Heart left ventricle (tissue), 16 donors: ENCODE data around the gene SYNPO2. TPM values are rescaled to one million over a fixed set of nuclear protein-coding genes. Genes with fewer than 3 reads are reported as not detected.

Experiments
- ATAC-seq, 4 donors: fragments of 200-7000 bp; cut with Tn5 transposase; one replicate each; pipeline ENCODE4 v1.9.1; 2020 to 2022; ENCODE audit warnings: moderate library complexity in 4 of 4, mild to moderate bottlenecking in 3 of 4, moderate number of reproducible peaks in 1 of 4
- DNase-seq, 5 donors: peaks; one replicate each; pipeline ENCODE4 v3.0.0-alpha.2; 2020
- H3K27ac ChIP-seq, 12 donors: fragments of 200-600 bp; sonication (generic) in 4 of 12; one replicate each; pipeline versions ENCODE4 v1.5.0 to v1.8.0; 2016 to 2022; ENCODE audit warnings: mild to moderate bottlenecking in 2 of 12
- H3K27me3 ChIP-seq, 9 donors: fragments of 200-600 bp; sonication (generic) in 2 of 9; one replicate each; pipeline versions ENCODE4 v1.5.1 to v1.8.0; 2016 to 2022; ENCODE audit warnings: mild to moderate bottlenecking in 3 of 9
- H3K36me3 ChIP-seq, 9 donors: fragments of 200-600 bp; sonication (generic) in 2 of 9; one replicate each; pipeline versions ENCODE4 v1.5.0 to v1.8.0; 2018 to 2022; ENCODE audit warnings: mild to moderate bottlenecking in 2 of 9
- H3K4me1 ChIP-seq, 12 donors: fragments of 200-600 bp; sonication (generic) in 4 of 12; one replicate each; pipeline versions ENCODE4 v1.5.0 to v1.8.0; 2016 to 2022; ENCODE audit warnings: mild to moderate bottlenecking in 3 of 12
- H3K4me3 ChIP-seq, 12 donors: fragments of 200-600 bp; sonication (generic) in 4 of 12; one replicate each; pipeline versions ENCODE4 v1.5.0 to v1.8.0; 2017 to 2022; ENCODE audit warnings: mild to moderate bottlenecking in 9 of 12, moderate library complexity in 4 of 12
- H3K9me3 ChIP-seq, 12 donors: fragments of 200-600 bp; sonication (generic) in 4 of 12; one replicate each; pipeline versions ENCODE4 v1.5.0 to v1.8.0; 2016 to 2022; ENCODE audit warnings: mild to moderate bottlenecking in 1 of 12
- CTCF ChIP-seq, 12 donors: fragments of 200-600 bp; sonication (generic) in 4 of 12; IDR thresholded peaks; one replicate each; pipeline versions ENCODE4 v1.5.0 to v1.8.0; 2018 to 2022; ENCODE audit warnings: antibody characterized with exemption in 12 of 12, mild to moderate bottlenecking in 5 of 12
- POLR2A ChIP-seq, 2 donors: fragments of 450-650 bp; IDR thresholded peaks; one replicate each; pipeline ENCODE4 v1.6.1; 2017; ENCODE audit warnings: antibody characterized with exemption in 2 of 2, mild to moderate bottlenecking in 2 of 2, moderate library complexity in 2 of 2
- WGBS, 4 donors: extraction: QIAGEN DNeasy Blood & Tissue Kit in 2 of 4; methylation state at CpG; one replicate each; pipeline versions ENCODE4 v1.1.5 to v1.1.7; 2013 to 2018; 5-methylcytosine and 5-hydroxymethylcytosine counted together
- intact Hi-C, 10 donors: fragments of 100-400 bp; cut with DNase I; formaldehyde crosslinking; loops; one replicate each; pipeline versions ENCODE4 v1.11.1 to v1.14.2; 2022
- polyA plus RNA-seq, 2 donors: library from polyadenylated mRNA; stranded (reverse); fragments of 200-250 nt; gene quantifications; one replicate each; pipeline ENCODE4 v1.2.3, GENCODE V29; 2013
- total RNA-seq, 9 donors: library from RNA; depleted of rRNA in 2 of 9; stranded (reverse); fragments of >200 nt in 2 of 9; fragmentation: NEBNext Ultra II Directional in 3 of 9; extraction: Animal tissue kit (Norgen Biotek cat#: 25700) in 3 of 9; gene quantifications; one replicate each; pipeline versions ENCODE4 v1.1.0 to v1.2.4, GENCODE V29; 2016 to 2023
- donor health status: ischemic (EF 13 %, LVEDD 7.1; RV severe dilation, severe dysfunction).
- donor health status: healthy with polysubstance abuse.
- donor health status: DM: no; HTN: yes; CAD: no.
- donor health status: DM: no; HTN: no; CAD: no.
- donor health status: ischemic (EF 25% LVEDD 6.9; RV normal size, moderate dysfunction).
- donor health status: ischemic (EF 25% LVEDD 5.7; RV mildly dilated, moderate dysfunction).
- donor health status: healthy.
- donor health status: DM: yes; HTN: yes; CAD: no.
- donor health status: ischemic (EF 35%, LVEDD 5.7; RV mildly dilated, moderate dysfunction).
- donor health status: nonischemic (EF 11% LVEDD 7.7; RV severe dilation, severe dysfunction).
- donor health status: DM: yes; HTN: yes; CAD: no.
- donor health status: PGD.
- donor health status: ischemic (EF 29% LVEDD 5.4; RV normal size, mild dysfunction).
- donor health status: nonischemic (EF 23%, LVEDD 6.1; RV moderate dilation, normal function).

Gene SYNPO2
- total and polyA plus RNA-seq, 11 donors, result 31.2 to 290 (median 231) TPM

- WGBS, 4 donors, result 53 to 73% (median 66%) methylated on average over 5 of the region's 5 CpGs
- Histone ChIP-seq H3K36me3 (no peaks in the 10 kb centered on the region), H3K9me3 (no peaks in the 10 kb centered on the region), H3K4me3 (no peak overlapping the region), H3K27ac (peak overlapping the region in 9 of 12 donors; percentile 12 to 89 (median 53)), H3K4me1 (peaks cover 0 to 65% (median 29%) of the 10 kb centered on the region in 12 donors), H3K27me3 (no peaks in the 10 kb centered on the region)
- TF ChIP-seq POLR2A (IDR thresholded peaks at IDR 0.05) (no peak), CTCF (IDR thresholded peaks at IDR 0.05) (no peak)
- intact Hi-C loops, result loop anchor here in 2 of 10 donors (5.0 kb wide), 2 partner anchors 33 to 38 kb away; no protein-coding TSS in a partner anchor
- DNase-seq (peak in 1 of 5 donors; percentile 46), ATAC-seq (peak in 3 of 4 donors; percentile 9 to 39 (median 29))
These were observed 105.4 kb downstream of the SYNPO2 start for GRCh38 chr4:118994030-118994429.

GRCh38 chr4:118995693-118996391, 107.2 kb downstream of the SYNPO2 start:
- Histone ChIP-seq H3K9me3 (no peaks in the 10 kb centered on the region), H3K4me1 (peaks cover 0 to 76% (median 34%) of the 10 kb centered on the region in 12 donors), H3K27me3 (no peaks in the 10 kb centered on the region), H3K36me3 (no peaks in the 10 kb centered on the region), H3K4me3 (no peak overlapping the region), H3K27ac (peak overlapping the region in 9 of 12 donors; percentile 15 to 89 (median 60))
- TF ChIP-seq POLR2A (IDR thresholded peaks at IDR 0.05), result no peak
- TF ChIP-seq CTCF (IDR thresholded peaks at IDR 0.05), result no peak
- intact Hi-C loops, result loop anchor here in 1 of 10 donors (5.0 kb wide), 1 partner anchor 36 kb away; no protein-coding TSS in a partner anchor
- WGBS, 4 donors, result 89 to 95% (median 92%) methylated on average over 4 of the region's 4 CpGs
- no peak for DNase-seq
- no peak for ATAC-seq

- peaks cover 0 to 77% (median 32%) of the 10 kb centered on the region in 12 donors for H3K4me1 ChIP-seq
- H3K27ac ChIP-seq, result peak overlapping the region; percentile 44 to 93 (median 79)
- no peaks in the 10 kb centered on the region for H3K36me3 ChIP-seq
- H3K27me3 ChIP-seq, result no peaks in the 10 kb centered on the region
- H3K4me3 ChIP-seq, result no peak overlapping the region
- intact Hi-C loops, result loop anchor here in 1 of 10 donors (5.0 kb wide), 1 partner anchor 35 kb away; no protein-coding TSS in a partner anchor
- peak in 1 of 2 donors; percentile 70 for TF ChIP-seq POLR2A (IDR thresholded peaks at IDR 0.05)
- no peak for TF ChIP-seq CTCF (IDR thresholded peaks at IDR 0.05)
- H3K9me3 ChIP-seq, result no peaks in the 10 kb centered on the region
- DNase-seq (no peak), ATAC-seq (peak; percentile 50 to 78 (median 74))
These were observed 108.9 kb downstream of the SYNPO2 start for GRCh38 chr4:118997601-118998000.

GRCh38 chr4:118999919-119000318, 111.3 kb downstream of the SYNPO2 start:
- no peak for ATAC-seq
- H3K27ac ChIP-seq, result peak overlapping the region; percentile 56 to 93 (median 79)
- peak overlapping the region in 2 of 12 donors; percentile 1 to 9 for H3K4me3 ChIP-seq

More at GRCh38 chr4:118999919-119000318, 111.3 kb downstream of the SYNPO2 start:
- H3K27me3 ChIP-seq, result no peaks in the 10 kb centered on the region
- no peaks in the 10 kb centered on the region for H3K36me3 ChIP-seq
- intact Hi-C loops, result loop anchor here in 1 of 10 donors (5.0 kb wide), 1 partner anchor 32 kb away; no protein-coding TSS in a partner anchor
- TF ChIP-seq POLR2A (IDR thresholded peaks at IDR 0.05) (no peak), CTCF (IDR thresholded peaks at IDR 0.05) (no peak)
- 68 to 80% (median 74%) methylated on average over 1 of the region's 1 CpG for WGBS, 4 donors
- no peak for DNase-seq
- H3K4me1 ChIP-seq, result peaks cover 0 to 69% (median 27%) of the 10 kb centered on the region in 12 donors
- no peaks in the 10 kb centered on the region for H3K9me3 ChIP-seq
